Measurements from ENCODE around the gene TMEM135.
A peak's percentile ranks its signal among the peaks of the same experiment; 100 is the strongest.
"Not testable (repeated sequence)": the region's sequence is repeated elsewhere in the genome, so short reads cannot be mapped to it uniquely, and the experiment has no call there.

Gene TMEM135

GRCh38 chr11:87141980-87142514 is 104.3 kb downstream of the TMEM135 start:
- DNase-seq (ENCODE audit: low spot score) = no peak

GRCh38 chr11:87142594-87142993 is 104.9 kb downstream of the TMEM135 start:
- no peak for DNase-seq (ENCODE audit: low spot score)

GRCh38 chr11:87143641-87144040 is 105.9 kb downstream of the TMEM135 start:
- DNase-seq (ENCODE audit: low spot score) = no peak

- no peak for DNase-seq (ENCODE audit: low spot score)
These were observed 106.5 kb downstream of the TMEM135 start for GRCh38 chr11:87144252-87144651.

GRCh38 chr11:87148749-87149148 is 111.0 kb downstream of the TMEM135 start:
- DNase-seq (ENCODE audit: low spot score) = no peak

- DNase-seq (ENCODE audit: low spot score) = not testable (repeated sequence)
These were observed 112.0 kb downstream of the TMEM135 start for GRCh38 chr11:87149782-87150181.

GRCh38 chr11:87150936-87151335 is 113.2 kb downstream of the TMEM135 start:
- no peak for DNase-seq (ENCODE audit: low spot score)

GRCh38 chr11:87154246-87154645 is 116.5 kb downstream of the TMEM135 start:
- DNase-seq (ENCODE audit: low spot score) = no peak

GRCh38 chr11:87156970-87157369 is 119.2 kb downstream of the TMEM135 start:
- no peak for DNase-seq (ENCODE audit: low spot score)

GRCh38 chr11:87169076-87169475 is 131.3 kb downstream of the TMEM135 start:
- DNase-seq (ENCODE audit: low spot score) = not testable (repeated sequence)

- DNase-seq (ENCODE audit: low spot score) = peak; percentile 2
These were observed 135.7 kb downstream of the TMEM135 start for GRCh38 chr11:87173185-87174039.

GRCh38 chr11:87174870-87175269 is 137.1 kb downstream of the TMEM135 start:
- no peak for DNase-seq (ENCODE audit: low spot score)

GRCh38 chr11:87176044-87176443 is 138.3 kb downstream of the TMEM135 start:
- no peak for DNase-seq (ENCODE audit: low spot score)

GRCh38 chr11:87179621-87180020 is 141.9 kb downstream of the TMEM135 start:
- DNase-seq (ENCODE audit: low spot score) = no peak

GRCh38 chr11:87180742-87181141 is 143.0 kb downstream of the TMEM135 start:
- peak; percentile 2 for DNase-seq (ENCODE audit: low spot score)

- no peak for DNase-seq (ENCODE audit: low spot score)
These were observed 143.4 kb downstream of the TMEM135 start for GRCh38 chr11:87181143-87181542.

GRCh38 chr11:87185228-87185627 is 147.5 kb downstream of the TMEM135 start:
- no peak for DNase-seq (ENCODE audit: low spot score)

GRCh38 chr11:87187076-87187475 is 149.3 kb downstream of the TMEM135 start:
- DNase-seq (ENCODE audit: low spot score) = no peak

- no peak for DNase-seq (ENCODE audit: low spot score)
These were observed 150.2 kb downstream of the TMEM135 start for GRCh38 chr11:87187930-87188329.

- DNase-seq (ENCODE audit: low spot score) = not testable (repeated sequence)
These were observed 150.7 kb downstream of the TMEM135 start for GRCh38 chr11:87188396-87188795.

GRCh38 chr11:87188921-87189320 is 151.2 kb downstream of the TMEM135 start:
- DNase-seq (ENCODE audit: low spot score) = not testable (repeated sequence)

- DNase-seq (ENCODE audit: low spot score) = no peak
These were observed 152.3 kb downstream of the TMEM135 start for GRCh38 chr11:87190071-87190470.

GRCh38 chr11:87193756-87194470 is 156.2 kb downstream of the TMEM135 start:
- no peak for DNase-seq (ENCODE audit: low spot score)

All from hepatic stellate cell (primary cell).